ENCODE measurements around the gene CSF1R.
"Not testable (repeated sequence)": the region's sequence is repeated elsewhere in the genome, so short reads cannot be mapped to it uniquely, and the experiment has no call there.

The CSF1R gene

DNA sequence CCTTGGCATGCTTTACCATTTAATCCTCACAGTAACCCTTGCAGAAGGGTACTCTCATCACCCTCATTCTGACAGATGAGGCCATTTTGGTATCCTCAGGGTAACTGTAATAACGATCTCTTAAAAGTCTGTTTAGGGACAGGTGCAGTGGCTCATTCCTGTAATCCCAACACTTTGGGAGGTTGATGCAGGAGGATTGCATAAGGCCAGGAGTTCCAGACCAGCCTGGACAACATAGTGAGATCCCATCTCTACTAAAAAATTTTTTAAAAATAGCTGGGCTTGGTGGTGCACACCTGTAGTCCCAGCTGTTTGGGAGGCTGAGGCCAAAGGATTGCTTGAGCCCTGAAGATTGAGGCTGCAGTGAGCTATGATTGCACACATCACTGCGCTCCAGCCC lies 31.8 kb downstream of the CSF1R start:
- no peak for DNase-seq

DNA sequence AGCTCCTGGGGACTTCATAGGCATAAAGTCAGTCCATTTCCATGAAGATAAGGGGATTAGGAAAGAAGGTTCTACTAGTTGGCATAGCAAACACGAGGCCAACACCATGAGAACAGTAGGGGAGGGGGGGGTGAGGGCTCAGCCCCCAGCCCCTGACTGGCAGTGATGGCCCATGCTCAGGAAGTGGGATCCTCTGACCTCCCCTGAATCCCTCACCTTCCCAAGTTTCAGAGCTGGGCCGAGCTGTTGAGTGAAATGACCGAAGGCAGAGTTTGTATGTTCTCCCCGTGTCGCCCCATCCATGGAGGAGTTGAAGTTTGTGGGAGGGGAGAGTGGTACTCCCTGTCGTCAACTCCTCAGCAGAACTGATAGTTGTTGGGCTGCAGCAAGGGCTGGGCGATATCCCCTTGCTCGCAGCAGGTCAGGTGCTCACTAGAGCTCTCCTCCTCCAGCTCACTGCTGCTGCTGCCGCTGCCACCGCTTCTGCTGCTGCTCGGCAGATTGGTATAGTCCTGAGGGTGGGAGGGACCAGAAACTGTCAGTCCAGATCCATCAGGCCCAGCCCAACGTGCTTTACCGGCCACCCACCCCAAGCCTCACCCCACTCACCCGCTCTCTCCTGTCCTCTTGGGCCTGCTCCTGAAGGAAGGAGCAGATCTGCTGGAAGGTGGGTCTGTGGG lies 32.5 kb downstream of the CSF1R start:
- DNase-seq: no peak

DNA sequence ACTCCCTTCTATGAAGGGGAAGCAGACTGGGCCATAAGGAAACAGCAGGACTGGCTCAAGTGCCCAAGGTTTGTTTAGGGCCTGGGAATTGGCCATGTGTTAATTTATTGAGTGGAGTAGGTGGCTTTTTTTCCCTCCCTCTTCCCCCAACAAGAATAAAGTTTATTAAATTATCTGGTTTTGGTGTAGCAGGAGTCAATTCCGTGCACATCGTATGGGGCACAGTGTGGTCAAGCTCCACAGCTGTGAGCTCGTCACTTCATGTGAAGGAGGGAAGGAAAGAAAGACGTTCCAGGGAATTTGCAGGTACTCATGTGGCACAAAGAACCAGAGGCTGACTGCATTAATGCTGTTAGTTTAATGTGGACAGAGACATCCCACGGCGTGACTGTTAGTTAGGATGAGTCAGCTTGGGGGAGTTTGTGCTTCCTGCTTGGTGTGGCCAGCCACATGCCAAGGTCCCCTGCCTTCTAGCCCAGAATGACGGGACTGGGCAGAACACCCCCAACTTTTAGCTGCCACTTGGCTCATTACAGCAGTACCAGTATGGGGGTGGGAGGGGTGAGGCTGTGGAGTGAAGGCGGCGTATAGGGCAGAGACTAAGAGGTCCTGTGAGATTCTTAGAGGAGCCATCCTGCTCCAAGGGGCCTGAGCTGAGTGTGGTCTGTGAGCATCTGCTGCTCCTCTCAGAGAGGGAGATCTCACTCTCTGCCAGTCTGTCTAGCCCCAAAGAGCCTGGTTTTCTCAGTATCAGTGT lies 33.2 kb downstream of the CSF1R start:
- DNase-seq: no peak

DNA sequence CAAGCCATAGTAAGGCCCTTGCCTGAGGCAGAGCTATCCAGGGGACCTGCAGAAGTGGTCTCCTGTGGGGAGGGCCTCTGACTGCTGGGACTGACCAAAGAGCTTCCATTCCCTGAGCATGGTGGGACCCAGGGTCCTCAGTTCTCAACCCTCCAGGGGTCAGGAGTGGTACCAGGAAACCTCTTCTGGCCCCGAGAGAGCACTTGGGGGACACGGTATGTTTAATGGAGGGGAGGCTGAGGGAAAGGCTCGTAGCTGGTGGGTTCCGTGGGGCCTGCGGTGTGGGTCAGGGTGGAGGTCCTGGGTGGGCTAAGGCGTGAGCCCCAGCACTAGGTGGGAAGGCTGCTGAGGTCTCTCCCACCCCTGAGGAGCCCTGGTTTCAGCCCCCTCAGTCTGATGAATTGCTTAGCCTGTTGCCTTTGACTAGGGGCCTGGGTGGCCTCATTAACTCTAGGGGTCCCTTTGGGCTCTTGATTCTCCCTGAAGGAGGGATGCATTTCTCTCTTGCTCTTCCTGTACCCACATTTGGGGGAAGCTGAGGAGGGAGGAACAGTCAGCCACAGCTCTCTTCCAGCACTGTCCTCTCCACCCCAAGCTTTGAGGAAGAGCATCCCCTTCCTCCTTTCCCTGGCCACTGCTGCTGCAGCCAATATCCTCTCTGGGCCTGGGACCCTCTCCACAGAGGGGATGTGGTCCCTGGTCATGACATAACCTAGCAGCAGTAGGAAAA lies 34.0 kb downstream of the CSF1R start:
- no peak for DNase-seq

DNA sequence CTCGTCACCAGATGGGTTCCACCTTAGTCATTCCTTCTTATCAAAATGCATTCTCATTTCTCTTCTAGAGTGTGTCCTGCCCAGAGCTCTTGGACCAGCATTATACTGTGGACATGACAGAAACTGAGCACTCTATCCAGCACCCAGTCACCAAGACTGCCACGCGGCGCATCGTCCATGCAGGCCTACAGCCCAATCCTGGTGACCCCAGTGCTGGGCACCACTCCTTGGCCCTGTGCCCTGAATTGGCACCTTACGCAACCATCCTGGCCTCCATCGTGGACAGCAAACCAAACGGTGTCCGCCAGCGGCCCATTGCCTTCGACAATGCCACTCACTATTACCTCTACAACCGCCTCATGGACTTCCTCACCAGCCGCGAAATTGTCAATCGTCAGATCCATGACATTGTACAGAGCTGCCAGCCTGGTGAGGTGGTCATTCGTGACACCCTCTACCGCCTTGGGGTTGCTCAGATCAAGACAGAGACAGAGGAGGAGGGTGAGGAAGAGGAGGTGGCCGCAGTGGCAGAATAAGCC lies 34.6 kb downstream of the CSF1R start:
- no peak for DNase-seq

DNA sequence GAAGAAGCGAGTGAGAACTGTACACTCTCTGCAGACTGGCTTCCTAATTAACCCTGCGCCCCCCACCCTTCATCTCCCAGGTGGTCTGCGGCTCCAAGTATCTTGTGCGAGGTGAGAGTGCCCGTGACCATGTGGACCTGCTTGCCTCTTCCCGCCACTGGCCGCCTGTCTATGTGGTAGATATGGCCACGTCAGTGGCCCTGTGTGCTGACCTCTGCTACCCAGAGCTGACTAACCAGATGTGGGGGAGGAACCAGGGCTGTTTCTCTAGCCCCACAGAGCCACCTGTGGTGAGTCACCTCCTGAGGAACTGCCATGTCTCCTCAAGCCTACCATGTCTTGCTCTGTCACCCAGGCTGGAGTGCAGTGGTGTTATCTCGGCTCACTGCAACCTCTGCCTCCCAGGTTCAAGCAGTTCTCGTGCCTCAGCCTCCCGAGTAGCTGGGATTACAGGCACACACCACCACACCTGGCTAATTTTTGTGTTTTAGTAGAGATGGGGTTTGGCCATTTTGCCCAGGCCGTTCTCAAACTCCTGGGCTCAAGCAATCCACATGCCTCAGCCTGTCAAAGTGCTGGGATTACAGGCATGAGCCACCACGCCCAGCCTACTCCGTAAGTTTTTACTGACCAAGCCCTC lies 36.1 kb downstream of the CSF1R start:
- not testable (repeated sequence) for DNase-seq

DNA sequence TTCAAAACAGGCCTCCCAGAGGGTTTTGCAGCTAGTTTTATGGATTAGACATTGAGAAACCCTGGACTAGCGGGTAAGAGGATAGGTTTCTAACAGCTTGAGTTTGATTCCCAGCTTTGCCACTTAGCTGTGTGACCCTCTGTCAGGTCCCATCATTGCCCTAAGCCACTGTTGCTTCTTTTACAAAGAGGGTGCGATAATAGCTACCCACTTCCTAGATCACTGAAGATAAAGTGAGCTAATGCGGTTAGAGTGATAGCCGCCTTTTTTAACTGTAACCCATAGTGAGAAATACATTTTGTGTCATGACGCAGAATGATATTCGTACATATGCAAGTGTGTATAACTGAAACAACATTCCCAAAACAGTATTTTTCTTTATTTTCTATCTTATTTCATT lies 40.3 kb downstream of the CSF1R start:
- no peak for DNase-seq

DNA sequence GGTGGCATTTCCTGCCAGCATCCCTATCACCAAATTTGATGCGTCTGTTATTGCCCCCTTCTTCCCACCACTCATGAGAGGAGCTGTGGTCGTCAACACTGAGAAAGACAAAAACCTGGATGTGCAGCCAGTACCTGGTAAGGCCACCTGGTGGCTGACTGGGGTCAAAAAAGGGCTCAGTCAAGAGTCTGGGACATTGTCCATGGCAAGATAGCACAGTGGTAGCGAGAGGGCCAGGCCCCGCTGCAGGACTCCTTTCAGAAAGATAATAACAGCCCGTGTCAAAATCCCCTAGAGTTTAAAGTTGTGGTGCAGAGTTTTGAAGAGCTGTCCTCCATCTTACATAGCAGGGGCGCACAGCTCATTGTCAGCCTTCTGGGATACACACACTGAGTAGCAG lies 40.8 kb downstream of the CSF1R start:
- DNase-seq: no peak

DNA sequence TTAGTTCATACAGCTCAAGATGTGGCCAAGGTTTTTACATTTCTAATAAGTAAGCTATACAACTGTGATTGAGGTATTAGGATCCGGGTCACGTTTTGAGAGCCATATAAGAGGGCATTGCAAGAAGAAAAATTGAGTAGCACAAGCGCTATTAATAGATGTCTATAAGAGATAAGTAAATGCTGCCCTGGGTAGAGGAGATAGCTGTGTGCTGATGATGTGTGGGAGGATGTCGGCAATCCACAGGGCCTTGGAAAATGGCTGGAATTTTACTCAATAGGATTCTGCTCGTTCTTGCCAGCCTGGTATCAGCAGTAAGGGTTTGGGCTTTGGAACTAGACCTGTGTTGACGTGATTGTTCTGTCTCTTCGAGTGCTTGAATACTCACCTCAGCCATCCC lies 41.6 kb downstream of the CSF1R start:
- no peak for DNase-seq

DNA sequence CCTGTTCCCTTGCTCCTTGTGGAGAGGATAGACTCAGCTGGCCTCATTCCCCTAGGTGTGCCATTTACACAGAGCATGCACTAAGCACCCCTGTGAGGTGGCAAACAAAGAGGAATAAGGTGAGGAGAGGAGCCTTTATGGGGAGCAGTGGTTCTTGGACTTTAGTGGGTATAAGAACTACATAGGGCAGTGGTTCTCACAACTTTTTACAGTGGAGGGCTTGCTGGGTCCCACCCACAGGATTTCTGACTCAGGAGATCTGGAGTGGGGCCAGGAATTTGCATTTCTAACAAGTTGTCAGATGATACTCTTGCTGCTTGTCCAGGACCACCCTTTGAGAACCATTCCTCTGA lies 42.0 kb downstream of the CSF1R start:
- DNase-seq: no peak

DNA sequence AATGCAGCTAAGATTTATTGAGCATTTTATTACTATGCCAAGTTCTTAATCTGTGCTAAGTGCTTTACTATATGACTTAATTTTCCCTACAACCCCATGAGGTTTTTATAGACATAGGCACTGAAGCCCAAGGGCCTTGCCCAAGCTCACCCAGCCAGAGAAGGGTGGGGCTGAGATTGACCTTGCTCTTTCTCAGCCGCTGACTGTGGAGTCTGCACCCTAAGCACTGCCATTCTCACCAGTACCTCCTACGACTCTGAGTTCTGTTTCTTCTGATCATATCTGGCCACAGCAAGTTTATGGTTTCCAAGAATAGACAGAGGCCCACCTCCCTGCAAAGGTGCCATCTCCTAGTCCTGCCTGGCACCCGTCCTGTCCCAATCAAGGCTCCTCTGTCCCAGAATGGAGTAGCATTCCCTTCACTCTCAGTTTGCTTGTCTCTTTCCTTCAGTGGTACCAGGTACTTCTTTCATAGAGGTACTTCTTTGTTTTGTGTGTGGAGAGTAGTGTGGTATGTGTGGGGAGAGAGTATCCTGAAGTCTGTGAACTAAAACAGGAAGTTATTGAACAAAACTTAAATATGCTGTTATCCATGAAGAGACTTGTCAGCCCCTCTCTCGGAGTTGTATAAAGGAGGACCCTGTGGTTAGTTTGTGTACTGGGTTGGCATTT lies 42.6 kb downstream of the CSF1R start:
- DNase-seq: no peak

DNA sequence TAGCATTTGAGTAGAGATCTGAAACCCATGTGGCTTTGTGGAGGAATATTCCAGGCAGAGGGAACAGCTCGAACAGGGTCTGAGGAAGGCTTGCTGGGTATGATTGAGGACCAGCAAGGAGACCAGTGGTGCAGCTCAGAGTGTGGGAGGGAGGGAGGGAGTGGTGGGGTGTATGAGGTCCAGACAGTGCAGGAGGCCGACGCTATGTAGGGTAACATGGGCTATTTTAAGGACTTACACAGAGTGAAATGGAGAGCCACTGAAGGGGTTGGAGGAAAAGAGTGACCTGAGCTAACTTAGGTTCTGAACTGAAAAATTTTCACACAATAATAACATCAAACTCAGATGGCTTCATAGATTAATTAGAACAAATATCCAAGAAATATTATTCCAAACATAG lies 43.9 kb downstream of the CSF1R start:
- DNase-seq: no peak

DNA sequence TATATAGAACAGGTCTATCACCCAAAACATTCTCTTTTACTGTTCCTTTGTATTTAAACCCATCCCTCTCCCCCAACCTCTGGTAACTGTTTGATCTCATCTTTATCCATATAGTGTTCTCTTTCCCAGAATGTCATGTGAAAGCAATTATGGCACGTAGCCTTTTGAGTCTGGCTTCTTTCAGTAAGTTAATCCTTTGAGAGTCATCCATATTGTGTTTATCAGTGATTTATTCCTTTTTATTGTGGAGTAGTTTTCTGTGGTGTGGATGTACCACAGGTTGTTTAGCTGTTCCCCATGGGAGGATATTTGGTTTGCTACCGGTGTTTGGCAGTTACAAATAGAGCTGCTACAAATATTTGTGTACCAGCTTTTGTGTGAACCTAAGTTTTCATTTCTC lies 47.8 kb downstream of the CSF1R start:
- no peak for DNase-seq

DNA sequence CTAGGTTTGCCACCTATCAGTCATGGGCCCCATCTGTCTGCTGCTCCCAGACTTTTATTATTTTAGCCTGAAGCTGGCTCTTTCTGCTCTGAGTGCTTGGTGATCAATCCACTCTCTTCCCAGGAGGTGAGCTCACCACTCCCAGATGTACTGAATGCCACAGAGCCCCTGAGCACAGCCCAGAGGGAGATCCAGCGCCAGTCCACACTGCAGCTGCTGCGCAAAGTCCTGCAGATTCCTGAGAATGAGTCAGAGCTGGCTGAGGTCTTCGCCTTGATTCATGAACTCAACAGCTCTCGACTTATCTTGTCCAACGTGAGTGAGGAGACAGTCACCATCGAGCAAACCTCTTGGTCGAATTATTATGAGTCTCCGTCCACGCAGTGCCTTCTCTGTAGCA lies 49.8 kb downstream of the CSF1R start:
- DNase-seq: no peak

DNA sequence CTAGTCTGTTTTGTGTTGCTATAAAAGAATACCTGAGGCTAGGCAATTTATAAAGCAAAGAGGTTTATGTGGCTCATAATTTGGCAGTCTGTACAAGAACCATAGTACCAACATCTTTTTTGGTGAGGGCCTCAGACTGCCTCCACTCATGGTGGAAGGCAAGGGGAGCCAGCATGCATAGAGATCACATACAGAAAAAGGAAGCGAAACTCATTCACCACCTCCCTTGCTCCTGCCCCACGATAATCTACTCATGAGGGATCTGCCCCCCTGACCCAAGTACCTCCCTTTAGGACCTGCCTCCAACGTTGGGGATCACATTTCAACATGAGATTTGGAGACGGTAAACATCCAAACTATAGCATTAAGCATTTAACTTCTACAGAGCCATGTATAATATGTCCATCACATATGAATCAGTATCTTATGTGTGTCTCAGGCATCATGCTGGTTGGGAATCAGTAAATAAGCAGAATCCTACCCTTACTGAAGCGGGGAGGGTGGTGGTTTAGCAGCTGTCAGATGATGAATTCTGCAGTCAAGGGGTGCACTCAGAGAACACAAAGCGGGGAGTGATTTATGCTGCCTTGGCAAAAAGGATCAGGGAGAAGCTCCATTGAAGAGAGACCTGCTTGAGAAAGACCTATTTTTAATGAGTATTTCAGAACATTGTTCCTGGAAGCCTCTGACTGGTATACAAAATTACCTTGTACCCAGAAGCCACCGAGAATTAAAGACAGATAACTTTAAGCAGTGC lies 51.0 kb downstream of the CSF1R start:
- DNase-seq: no peak

DNA sequence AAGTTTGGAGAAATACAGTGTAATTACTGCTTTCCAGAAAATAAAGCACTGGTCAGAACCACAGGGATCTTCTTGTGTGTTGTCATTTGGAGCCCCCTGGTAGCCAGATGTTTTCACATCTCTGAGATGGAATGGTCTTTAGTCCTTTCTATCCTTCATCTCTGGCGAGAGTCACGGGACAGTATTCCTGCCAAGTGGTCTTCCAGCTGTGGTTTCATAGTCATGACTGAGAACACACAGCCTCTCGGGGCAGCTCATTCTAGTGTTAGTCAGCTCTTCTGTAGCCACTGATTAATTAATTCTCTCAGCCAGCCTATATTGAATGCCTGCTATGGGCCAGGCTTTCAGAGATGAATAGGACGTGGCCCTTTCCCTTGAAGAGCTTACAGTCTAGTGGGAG lies 51.7 kb downstream of the CSF1R start:
- DNase-seq: no peak

DNA sequence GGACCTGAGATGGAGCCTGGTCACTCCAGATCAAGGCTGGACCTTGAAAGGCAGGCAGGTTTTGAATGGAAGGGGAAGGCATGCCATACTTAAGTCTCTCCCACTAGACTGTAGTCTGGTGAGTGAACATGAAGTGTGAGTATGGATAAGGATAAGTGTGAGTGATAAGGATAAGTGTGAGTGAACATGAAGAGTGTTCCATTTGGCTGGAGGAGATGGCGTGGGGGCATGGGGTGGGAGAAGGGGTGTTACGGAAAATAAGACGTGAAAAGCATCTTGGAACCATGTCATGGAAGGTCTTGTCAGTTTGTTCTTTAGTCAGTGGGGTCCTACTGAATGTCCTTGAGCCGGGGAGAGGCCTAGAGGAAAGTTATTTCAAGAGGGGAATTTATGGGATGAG lies 53.0 kb downstream of the CSF1R start:
- DNase-seq: no peak

DNA sequence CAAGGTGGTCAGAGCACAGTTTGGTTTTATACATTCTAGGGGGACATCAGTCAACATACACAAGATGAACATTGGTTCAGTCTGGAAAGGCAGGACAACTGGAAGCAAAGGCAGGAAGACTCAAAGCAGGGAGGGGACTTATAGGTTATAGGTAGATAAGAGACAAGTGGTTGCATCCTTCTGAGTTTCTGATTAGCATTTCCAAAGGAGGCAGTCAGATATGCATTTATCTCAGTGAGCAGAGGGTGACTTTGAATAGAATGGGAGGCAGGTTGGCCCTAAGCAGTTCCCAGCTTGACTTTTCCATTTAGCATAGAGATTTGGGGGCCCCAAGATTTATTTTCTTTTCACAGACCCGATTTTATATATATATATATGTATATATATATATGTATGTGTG lies 58.3 kb downstream of the CSF1R start:
- DNase-seq: not testable (repeated sequence)

DNA sequence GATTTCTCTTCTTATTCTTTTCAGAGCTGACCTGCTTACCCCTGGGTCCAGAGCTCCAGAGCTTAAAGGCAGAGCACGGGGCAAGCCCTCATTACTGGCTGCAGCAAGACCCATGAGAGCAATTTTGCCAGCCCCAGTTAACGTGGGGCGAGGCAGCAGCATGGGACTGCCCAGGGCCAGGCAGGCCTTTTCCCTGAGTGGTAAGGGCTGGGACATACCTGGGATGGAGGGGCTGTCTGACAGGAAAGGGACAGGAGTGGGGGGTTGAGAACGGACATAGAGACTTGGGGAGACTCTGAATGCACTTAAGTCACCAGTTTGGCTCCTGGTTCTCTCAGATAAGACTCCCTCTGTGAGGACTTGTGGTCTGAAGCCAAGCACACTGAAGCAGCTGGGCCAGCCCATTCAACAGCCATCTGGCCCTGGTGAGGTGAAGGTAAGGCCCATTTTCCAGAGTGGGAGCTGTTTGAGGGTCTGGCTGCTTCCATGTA lies 59.6 kb downstream of the CSF1R start:
- no peak for DNase-seq

DNA sequence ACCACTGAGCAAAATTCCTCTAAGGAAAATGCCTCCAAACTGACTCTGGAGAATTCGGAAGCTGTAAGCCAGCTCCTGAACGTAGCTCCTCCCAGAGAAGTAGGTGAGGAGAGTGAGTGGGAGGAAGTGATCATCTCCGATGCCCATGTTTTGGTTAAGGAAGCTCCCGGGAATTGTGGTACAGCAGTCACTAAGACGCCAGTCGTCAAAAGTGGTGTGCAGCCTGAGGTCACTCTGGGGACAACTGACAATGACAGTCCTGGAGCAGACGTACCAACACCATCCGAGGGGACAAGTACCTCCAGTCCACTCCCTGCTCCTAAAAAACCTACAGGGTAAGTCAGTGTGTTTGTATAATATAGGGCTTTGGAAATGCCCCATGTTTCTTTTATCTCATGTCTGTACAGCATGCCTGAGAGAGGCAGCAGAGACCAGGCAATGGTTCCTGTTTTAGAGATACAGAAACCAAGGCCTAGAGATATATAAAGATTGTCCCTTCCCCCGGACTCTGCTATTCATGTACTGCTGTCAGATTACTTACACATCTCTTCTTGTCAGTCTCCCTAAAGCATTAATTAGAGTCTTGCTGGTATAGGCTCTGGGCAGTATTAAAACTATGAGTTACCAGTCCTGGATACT lies 61.9 kb downstream of the CSF1R start:
- DNase-seq: no peak

DNA sequence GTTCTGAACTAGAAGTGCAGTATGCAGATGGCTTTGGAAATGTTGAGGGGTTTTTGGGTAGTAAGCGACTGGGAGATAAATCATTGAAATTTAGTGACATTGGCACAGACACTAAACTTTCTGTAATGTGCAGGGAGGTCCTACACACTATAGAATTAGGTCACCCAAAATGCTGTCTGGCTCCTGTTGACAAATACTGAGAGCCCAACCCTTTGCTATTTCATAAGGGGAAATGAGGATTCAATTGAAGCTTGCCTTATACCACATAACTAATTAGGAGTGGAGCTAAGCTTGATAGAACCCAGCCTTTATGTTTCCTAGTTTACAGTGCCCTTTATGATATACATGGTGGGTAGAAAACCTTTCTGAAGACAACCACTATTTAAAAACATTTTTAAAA lies 63.2 kb downstream of the CSF1R start:
- DNase-seq: no peak

All from NCI-H2081 (cell line).